Transverse colon (tissue), 4 donors: ENCODE measurements around the gene SERPINH1.

Experiments used
- CTCF ChIP-seq, 5 experiments: fragments of 200-600 bp in 3 of 5; fragments of 450-650 bp in 2 of 5; sonication (generic) in 3 of 5; IDR thresholded peaks; 1 replicate in 2 of 5; 2 replicates in 3 of 5; pipeline ENCODE4 v1.5.1; 2016 to 2017; ENCODE audit warnings: antibody characterized with exemption in 5 of 5, inconsistent platforms in 3 of 5, mild to moderate bottlenecking in 2 of 5, moderate library complexity in 1 of 5
- EP300 ChIP-seq: sonication (generic); formaldehyde crosslinking; IDR thresholded peaks from one replicate; pipeline ENCODE4 v1.6.1; 2017; ENCODE audit warnings: antibody characterized with exemption, low read depth
- POLR2AphosphoS5 ChIP-seq, 3 donors: sonication (generic); formaldehyde crosslinking; IDR thresholded peaks; one replicate each; pipeline ENCODE4 v1.6.1; 2016; ENCODE audit warnings: antibody characterized with exemption in 3 of 3

GRCh38 chr11:75598264-75598663, 36.2 kb downstream of the SERPINH1 start:
- TF ChIP-seq POLR2AphosphoS5 (IDR thresholded peaks at IDR 0.05) (no peak), EP300 (no peak), CTCF (IDR thresholded peaks at IDR 0.05) (no peak)
